HG02759 (cell line): ENCODE measurements around the gene ELOB.

Source experiments
- ATAC-seq: cut with Tn5 transposase; IDR thresholded peaks from one replicate; pipeline ENCODE4 v1.9.1; 2021; ENCODE audit warnings: mild to moderate bottlenecking, moderate library complexity; ENCODE audit not compliant: unreplicated experiment

The ELOB gene

GRCh38 chr16:2784358-2785100 is 7.4 kb upstream of the ELOB start:
- no peak for ATAC-seq

GRCh38 chr16:2783581-2784357 is 6.7 kb upstream of the ELOB start:
- ATAC-seq, result no peak

DNA sequence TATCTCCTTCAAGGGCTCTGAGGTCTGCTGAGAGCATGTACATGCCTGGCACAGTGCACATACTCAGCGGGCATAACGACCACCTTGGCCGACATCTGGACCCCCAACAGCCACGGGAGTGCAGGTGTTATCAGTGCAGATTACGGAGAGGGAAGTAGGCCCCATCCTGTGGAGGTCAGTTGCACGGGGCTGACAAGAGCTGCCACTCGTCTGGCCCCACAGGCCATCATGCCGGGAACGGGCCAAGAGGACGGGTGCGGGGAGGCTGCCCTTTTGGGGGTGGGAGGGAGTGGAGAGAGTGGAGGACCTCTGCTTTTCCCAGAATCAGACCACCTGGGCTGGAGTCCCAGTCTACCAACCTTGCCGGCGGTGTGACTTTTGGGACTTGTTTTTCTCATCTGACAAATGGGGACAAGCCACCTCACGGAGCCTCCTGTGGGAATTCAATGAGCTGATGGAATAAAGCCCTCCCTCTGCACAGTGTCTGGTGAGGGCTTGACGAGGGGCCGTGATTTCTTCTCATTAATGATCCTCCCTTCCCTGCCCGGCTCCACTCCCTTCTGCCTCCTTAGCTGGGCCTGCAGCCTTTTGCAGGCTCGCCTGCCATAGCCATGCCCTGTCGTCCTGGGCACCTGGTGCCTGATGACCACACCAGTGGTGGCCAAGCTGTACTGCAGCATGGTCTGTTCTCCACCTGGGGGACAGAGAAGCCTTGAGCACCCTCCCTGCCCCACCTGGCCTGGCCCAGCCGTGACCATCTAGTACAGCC is 5.7 kb upstream of the ELOB start:
- ATAC-seq, result no peak

DNA sequence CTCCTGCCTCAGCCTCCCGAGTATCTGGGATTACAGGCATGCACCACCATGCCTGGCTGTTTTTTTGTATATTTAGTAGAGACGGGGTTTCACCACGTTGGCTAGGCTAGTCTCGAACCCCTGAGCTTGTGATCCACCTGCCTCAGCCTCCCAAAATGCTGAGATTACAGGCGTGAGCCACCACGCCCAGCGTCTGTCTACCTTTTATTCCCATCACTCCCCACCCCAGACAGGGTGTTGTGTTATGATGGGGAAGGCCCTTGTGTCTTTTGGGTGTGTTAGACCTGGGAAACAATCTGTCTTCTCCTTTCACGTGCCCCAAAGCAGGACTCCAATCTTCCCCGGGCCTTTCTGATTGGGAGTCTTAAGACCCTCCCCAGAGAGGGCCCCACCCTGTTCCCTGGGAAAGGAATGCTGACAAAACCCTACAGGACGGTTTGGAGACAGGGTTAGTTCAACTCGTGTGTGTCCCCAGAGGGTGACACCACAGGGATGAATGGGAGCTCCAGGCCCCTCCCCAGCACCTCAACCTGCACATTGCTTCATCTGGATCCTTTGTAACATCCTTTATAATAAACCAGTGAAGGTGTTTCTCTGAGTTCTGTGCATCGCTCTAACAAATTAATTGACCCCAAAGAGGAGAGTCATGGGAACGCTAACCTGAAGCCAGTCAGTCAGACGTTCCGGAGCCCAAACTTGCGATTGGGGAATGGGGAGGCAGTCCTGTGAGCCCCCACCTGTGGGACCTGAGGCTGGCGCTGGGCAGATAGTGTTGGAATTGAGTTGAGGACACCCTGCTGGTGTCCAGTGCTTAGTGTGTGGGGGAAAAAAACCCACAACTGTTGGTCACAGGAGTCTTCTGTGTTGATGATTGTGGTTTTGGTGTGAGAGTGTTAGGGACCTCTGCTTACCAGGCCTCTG is 3.2 kb upstream of the ELOB start:
- ATAC-seq, result no peak

DNA sequence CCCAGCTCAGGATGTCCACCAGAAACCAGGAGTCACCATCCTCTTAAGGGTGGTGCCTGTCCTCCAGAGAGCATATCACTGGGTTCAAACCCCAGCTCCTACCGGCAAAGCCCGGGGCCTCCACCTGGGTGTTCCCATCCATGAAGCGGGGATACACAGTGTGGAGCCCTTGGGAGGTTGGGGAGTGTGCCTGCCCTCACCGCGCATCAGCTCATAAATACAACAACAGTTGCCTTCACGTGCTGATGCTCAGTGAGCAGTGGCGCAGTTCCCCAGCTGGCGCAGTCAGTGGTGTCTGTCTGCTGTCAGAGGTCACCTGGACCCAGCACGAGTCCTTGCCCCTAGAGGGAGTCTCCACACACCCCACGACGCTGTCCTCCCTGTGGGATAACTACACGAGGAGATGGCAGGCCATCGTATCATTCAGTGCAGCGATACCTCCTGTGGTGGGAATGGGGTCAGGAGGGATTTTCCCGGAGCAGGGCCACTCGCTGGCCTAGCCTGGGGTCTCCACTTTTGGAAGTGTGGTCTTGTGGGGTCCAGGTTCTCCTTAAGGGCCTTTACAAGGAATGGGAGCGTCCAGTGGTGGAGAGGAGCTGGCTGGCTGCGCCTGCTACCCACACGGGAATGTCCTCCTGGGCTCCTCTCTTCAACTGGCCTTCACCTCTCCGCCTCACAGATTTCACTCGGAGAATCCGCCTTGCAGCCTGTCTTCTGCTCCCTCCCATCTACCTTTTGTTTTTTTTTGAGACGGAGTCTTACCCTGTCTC is 2.3 kb upstream of the ELOB start:
- no peak for ATAC-seq

- ATAC-seq, result no peak
Observed at GRCh38 chr16:2778630-2778958, 1.5 kb upstream of the ELOB start.

DNA sequence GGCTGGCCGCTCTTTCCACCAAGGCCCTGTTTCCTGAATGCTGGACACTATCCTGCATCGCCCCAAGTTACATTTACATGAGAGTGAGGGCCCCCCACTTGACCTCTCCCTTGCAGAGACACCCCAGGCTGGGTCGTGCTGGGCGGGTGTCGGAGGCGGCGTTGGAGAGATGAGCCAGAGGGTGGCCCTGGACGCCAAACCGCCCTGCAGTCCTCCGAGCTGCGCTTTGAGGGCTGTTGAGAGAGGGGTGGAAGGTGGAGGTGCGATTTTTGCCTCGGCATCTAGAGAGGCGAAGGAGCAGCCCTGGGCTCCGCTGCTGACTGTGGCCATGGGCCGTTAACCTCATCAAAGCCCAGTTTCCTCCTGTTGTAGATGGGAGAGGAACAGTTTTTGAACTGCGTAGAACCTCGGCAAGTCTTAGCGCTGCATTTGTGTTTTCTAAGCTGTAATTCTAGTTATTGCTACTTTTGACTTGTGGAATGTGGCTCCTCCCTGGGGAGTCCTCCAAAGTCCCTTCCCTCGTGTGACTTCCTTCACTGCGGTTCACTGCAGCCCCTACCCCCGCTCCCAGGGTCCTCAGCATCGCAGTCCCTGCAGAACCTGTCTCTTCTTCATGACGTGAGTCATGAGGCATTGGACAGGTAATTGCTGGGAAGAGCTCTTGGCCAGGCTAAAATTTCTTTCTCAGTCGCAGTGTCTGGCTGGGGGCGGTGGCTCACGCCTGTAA is 986 bp upstream of the ELOB start:
- no peak for ATAC-seq

DNA sequence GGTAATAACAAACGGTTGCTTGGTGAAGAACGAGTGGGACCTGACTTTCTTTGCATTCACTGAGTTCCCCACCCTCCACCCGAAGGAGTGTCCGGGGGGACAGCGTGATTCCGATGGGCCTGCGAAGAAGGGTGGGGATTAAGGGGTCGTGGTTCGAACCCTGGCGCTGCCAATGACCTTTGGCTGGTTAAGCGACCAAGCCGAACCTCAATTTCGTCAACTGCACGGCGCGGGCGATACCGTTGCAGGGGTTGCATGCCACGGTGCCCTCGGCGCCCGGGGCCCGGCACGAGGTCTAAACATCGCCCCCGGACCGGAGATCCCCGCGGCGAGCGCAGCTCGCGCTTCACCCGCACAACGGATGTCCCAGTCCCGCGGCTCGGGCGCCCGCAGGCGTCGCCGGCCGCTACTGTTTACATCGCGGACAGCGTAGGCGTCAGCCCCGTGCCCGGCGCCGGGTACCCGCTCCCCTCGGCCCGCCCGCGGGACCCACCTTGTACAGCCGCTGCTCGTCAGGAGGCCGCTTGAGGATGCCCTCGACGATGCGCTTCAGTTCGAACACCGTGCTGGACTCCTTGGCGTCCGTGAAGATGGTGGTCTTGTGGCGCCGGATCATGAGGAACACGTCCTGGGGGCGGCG is 460 bp downstream of the ELOB start:
- peak; percentile 44 for ATAC-seq

- no peak for ATAC-seq
Observed at GRCh38 chr16:2775765-2776499, 1.1 kb downstream of the ELOB start.

DNA sequence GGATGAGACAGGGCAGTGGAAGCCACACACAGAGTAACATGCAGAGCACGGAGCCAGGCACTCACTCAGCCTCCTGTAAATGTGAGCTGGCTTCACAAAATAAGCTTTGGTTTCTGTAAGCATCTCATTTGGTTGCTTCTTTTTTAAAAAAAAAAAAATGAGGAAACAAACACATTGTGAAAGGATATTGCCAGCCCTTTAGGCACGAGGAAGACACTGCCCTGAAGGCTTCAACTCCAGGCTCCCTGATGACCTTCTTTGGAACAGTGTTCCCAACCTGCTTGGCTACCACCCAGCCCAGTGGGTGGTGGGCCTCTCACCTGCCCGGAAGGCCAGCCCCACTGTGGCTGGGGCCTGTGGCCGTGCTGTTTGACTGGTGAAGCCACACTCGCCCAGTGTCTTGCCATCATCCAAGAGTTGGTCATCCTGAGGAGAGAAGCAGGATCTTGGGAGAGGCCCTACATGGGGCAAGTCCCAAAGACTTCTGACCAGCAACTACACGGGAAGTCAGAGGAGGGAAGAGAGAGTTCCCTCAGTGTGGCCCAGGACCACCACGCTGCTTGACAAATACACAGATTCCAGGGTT is 1.9 kb downstream of the ELOB start:
- no peak for ATAC-seq

- ATAC-seq, result no peak
Observed at GRCh38 chr16:2774161-2774891, 2.8 kb downstream of the ELOB start.

GRCh38 chr16:2773188-2773968 is 3.7 kb downstream of the ELOB start:
- no peak for ATAC-seq

- ATAC-seq, result no peak
Observed at GRCh38 chr16:2771496-2772402, 5.3 kb downstream of the ELOB start.

DNA sequence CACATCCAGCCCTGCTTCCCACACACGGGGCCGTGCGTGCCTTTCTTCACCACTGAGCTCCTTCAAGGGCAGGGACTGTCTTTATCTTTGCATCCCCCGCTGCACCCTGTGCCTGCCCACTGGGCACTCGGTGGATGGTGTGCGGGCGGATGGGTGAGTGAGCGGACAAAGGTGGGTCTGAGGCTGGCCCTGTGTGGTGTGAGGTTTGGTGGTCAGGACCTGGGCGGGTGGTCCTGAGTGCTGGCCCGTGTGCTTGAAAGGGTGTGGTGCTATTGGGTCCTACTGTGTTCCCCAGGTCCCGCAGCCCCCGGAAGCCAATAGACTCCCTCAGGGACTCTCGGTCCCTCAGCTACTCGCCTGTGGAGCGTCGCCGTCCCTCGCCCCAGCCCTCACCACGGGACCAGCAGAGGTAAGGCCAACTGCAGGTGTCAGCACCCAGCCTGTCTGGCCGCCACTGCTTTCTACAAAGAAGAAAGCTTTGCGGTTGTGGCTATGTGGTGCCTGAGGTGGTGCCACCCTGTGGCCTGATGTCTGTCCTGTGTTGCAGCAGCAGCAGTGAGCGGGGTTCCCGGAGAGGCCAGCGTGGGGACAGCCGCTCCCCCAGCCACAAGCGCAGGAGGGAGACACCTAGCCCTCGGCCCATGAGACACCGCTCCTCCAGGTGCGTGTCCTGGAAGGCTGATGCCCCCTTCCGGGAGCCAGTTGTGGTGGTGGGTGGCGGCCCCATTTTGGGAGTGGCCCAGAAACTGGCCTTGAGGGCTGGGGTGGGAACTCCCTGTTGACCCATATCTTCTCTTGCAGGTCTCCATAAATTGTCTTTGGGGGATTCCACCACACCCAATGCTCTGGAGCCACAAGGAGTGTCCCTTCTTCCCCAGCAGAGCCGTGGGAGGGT is 6.8 kb downstream of the ELOB start:
- no peak for ATAC-seq
